Endothelial cell of umbilical vein (primary cell): Measurements from ENCODE around the gene PDLIM5. TPM values are rescaled to one million over a fixed set of nuclear protein-coding genes. Genes with fewer than 3 reads are reported as not detected.

Source experiments
- BruUV-seq: library from RNA; stranded (reverse); fragments of 400-500 nt; replicated peaks from 2 replicates; lab custom pipeline; 2021; lab: Mats Ljungman, UMichigan
- CTCF ChIA-PET: fragments of 300-600, 350-600 bp; sonication (Branson Sonifier 250); formaldehyde crosslinking; loops from one replicate; lab custom pipeline; 2021; ENCODE audit warnings: antibody characterized with exemption, inconsistent platforms; lab: Charles Lee
- POLR2A ChIA-PET: fragments of 300-600, 350-600 bp; sonication (Branson Sonifier 250); formaldehyde crosslinking; loops from one replicate; lab custom pipeline; 2021; ENCODE audit warnings: antibody characterized with exemption, inconsistent platforms; lab: Charles Lee
- DNase-seq: peaks from one replicate; pipeline ENCODE4 v3.0.0-alpha.2; 2011; ENCODE audit warnings: low read depth, low spot score
- FAIRE-seq: peaks from 2 replicates; lab custom pipeline; 2011; peaks lifted over from hg19 to GRCh38; lab: Jason Lieb, UNC
- H2AFZ ChIP-seq: 2 replicates; pipeline ENCODE4 v1.6.0; 2012; ENCODE audit warnings: low read depth, low read length, control low read depth, inconsistent platforms
- H3K27ac ChIP-seq: 2 replicates; pipeline ENCODE4 v1.5.1; 2011; ENCODE audit warnings: low read depth, mild to moderate bottlenecking, control low read depth, low read length, moderate library complexity; ENCODE audit not compliant: insufficient read depth
- H3K27me3 ChIP-seq, 2 experiments: 2 replicates each; pipeline versions ENCODE4 v1.6.0 to v1.6.1; 2011; ENCODE audit warnings: low read length in 2 of 2, mixed read lengths in 1 of 2; ENCODE audit not compliant: control insufficient read depth in 2 of 2, insufficient read depth in 2 of 2
- H3K36me3 ChIP-seq, 2 experiments: 2 replicates in 1 of 2; 3 replicates in 1 of 2; pipeline ENCODE4 v1.5.1; 2011; ENCODE audit warnings: low read length in 2 of 2, mild to moderate bottlenecking in 1 of 2, moderate library complexity in 1 of 2; ENCODE audit not compliant: control insufficient read depth in 2 of 2, insufficient read depth in 2 of 2; ENCODE audit errors: extremely low read depth in 1 of 2
- H3K4me1 ChIP-seq: 3 replicates; pipeline ENCODE4 v1.5.1; 2011; ENCODE audit warnings: mild to moderate bottlenecking, low read length; ENCODE audit not compliant: control insufficient read depth, insufficient read depth; ENCODE audit errors: extremely low read depth
- H3K4me2 ChIP-seq: 2 replicates; pipeline ENCODE4 v1.6.1; 2011; ENCODE audit warnings: low read length, control low read depth, mixed read lengths; ENCODE audit not compliant: insufficient read depth
- H3K4me3 ChIP-seq, 3 experiments: fragments of 200-600 bp in 1 of 3; sonication (generic), shearing (Covaris generic) in 1 of 3; replicated peaks in 1 of 3; 2 replicates each; pipeline ENCODE4 v1.5.1; 2011 to 2016; ENCODE audit warnings: control low read depth in 3 of 3, low read length in 3 of 3, mild to moderate bottlenecking in 2 of 3, inconsistent platforms in 1 of 3, low read depth in 1 of 3, moderate library complexity in 1 of 3; ENCODE audit not compliant: insufficient read depth in 1 of 3
- H3K79me2 ChIP-seq: 2 replicates; pipeline ENCODE4 v1.6.0; 2012; ENCODE audit warnings: low read length, inconsistent platforms; ENCODE audit not compliant: control insufficient read depth, insufficient read depth
- H3K9ac ChIP-seq: replicated peaks from 2 replicates; pipeline ENCODE3; 2011; ENCODE audit warnings: low read length, control low read depth; ENCODE audit not compliant: insufficient read depth; ENCODE audit errors: extremely low read depth
- H3K9me1 ChIP-seq: replicated peaks from 3 replicates; pipeline ENCODE4 v1.6.0; 2011; ENCODE audit warnings: mild to moderate bottlenecking, low read length; ENCODE audit not compliant: control insufficient read depth, insufficient read depth; ENCODE audit errors: extremely low read depth
- H3K9me3 ChIP-seq: replicated peaks from 2 replicates; pipeline ENCODE4 v1.5.1; 2012; ENCODE audit warnings: low read length, inconsistent platforms; ENCODE audit not compliant: control insufficient read depth, insufficient read depth
- H4K20me1 ChIP-seq: replicated peaks from 2 replicates; pipeline ENCODE3; 2011; ENCODE audit warnings: mild to moderate bottlenecking, low read length; ENCODE audit not compliant: control insufficient read depth, insufficient read depth; ENCODE audit errors: extremely low read depth
- EZH2 ChIP-seq: IDR thresholded peaks from 2 replicates; pipeline ENCODE4 v1.6.1; 2012; ENCODE audit warnings: borderline replicate concordance, low read depth, mild to moderate bottlenecking, moderate library complexity, low read length, inconsistent platforms; ENCODE audit not compliant: severe bottlenecking
- FOS ChIP-seq: IDR thresholded peaks from 2 replicates; pipeline ENCODE4 v1.6.1; 2011; ENCODE audit warnings: mild to moderate bottlenecking, low read length, moderate library complexity, borderline replicate concordance; ENCODE audit not compliant: insufficient read depth
- GATA2 ChIP-seq: IDR thresholded peaks from 2 replicates; pipeline ENCODE4 v1.7.0; 2011; ENCODE audit warnings: low read depth, mild to moderate bottlenecking, moderate library complexity, mixed read lengths, low read length; ENCODE audit not compliant: insufficient read length, insufficient read depth
- JUN ChIP-seq: IDR thresholded peaks from 2 replicates; pipeline ENCODE4 v1.6.1; 2011; ENCODE audit warnings: borderline replicate concordance, low read depth; ENCODE audit not compliant: insufficient read length, insufficient read depth
- MYC ChIP-seq: IDR thresholded peaks from one replicate; pipeline ENCODE4 v1.6.1; 2011; ENCODE audit warnings: mild to moderate bottlenecking, low read depth, low read length
- POLR2A ChIP-seq: IDR thresholded peaks from 2 replicates; pipeline ENCODE4 v1.6.1; 2012; ENCODE audit warnings: low read depth, mild to moderate bottlenecking, control low read depth, low read length
- POLR2AphosphoS5 ChIP-seq: IDR thresholded peaks from 2 replicates; pipeline ENCODE4 v1.6.1; 2012; ENCODE audit warnings: low read depth, mild to moderate bottlenecking, control low read depth, low read length, moderate library complexity; ENCODE audit not compliant: insufficient read depth
- dilution Hi-C: fragments of 300-500 bp; cut with MboI; formaldehyde crosslinking; loops from one replicate; pipeline ENCODE4 v1.15.0; 2019; ENCODE audit warnings: low sequenced_read_pairs; ENCODE audit not compliant: extremely low pct_ligation_motif_present
- intact Hi-C: fragments of 100-400 bp; cut with micrococcal nuclease; formaldehyde crosslinking; loops from one replicate; pipeline ENCODE4 v1.10.0; 2022
- polyA plus RNA-seq, 4 experiments: library from polyadenylated mRNA; depleted of rRNA in 3 of 4; stranded (reverse) in 3 of 4; unstranded in 1 of 4; fragments of >200 nt; gene quantifications; 2 replicates each; pipeline versions ENCODE4 v1.2.1 to v1.2.3, GENCODE V29; 2011 to 2012; ENCODE audit warnings: missing spikeins in 1 of 4
- total RNA-seq: library from RNA; stranded (reverse); gene quantifications from 2 replicates; pipeline ENCODE4 v1.2.3, GENCODE V29; 2021
- TF ChIP-seq, protein P1 (sequence below): IDR thresholded peaks from 2 replicates; pipeline ENCODE4 v1.6.1; 2011; ENCODE audit not compliant: insufficient read depth, insufficient read length
- TF ChIP-seq, protein P2 (sequence below), 2 donors: IDR thresholded peaks; 1 replicate in 1 of 2; 2 replicates in 1 of 2; pipeline ENCODE4 v1.5.1; 2011; ENCODE audit warnings: low read length in 2 of 2, mild to moderate bottlenecking in 2 of 2, moderate library complexity in 2 of 2, control low read depth in 1 of 2, inconsistent platforms in 1 of 2, low read depth in 1 of 2; ENCODE audit not compliant: insufficient read depth in 1 of 2; ENCODE audit errors: extremely low read depth in 1 of 2

Gene PDLIM5
- total and polyA plus RNA-seq, 2 donors (not counting 3 experiments of a cell fraction or from before 2014, with no cell fraction given), result 243 to 310 TPM

DNA sequence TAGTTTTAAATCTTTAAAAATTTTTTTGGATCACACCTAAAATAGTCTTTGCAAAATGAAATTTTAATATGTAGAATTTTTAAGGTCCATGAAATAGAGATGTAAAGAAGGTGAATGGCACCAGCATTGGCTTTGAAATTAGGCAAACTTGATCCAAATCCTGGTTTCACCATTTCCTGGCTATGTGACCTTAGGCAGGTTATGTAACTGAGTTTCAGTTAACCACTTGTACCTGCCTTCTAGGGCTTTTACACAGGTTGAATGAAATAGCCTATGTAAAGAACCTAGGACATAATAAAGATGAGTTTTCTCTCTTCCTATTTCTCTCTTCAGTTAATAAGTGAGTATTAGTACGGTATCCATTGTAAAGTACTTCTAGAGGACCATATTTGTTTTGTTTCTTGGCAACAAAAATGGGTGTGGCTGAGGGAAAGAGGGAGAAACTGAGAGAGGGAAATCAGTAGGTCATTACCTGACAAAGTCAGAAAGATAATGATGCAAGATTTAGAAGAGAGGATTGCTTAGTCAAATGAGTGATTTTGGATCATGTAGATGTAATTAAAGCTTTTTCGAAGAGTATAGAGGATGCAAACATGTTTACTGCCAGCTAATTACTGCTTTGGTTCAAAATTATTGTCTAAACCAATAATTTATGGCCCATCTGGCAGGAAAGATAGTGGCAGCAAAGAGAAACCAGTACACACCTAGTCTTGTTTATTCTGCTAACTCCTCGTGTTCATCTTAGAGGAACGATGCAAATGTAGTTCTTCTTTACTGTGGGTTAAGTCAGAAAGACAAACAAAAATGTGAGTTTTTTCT is 81.9 kb downstream of the PDLIM5 start:
- no peak overlapping the region for H3K27ac ChIP-seq
- H3K9ac ChIP-seq, result no peak overlapping the region
- DNase-seq (peak; percentile 48), FAIRE-seq (no peak)
- peaks cover 88% of the 10 kb centered on the region for H3K79me2 ChIP-seq
- no peaks in the 10 kb centered on the region for H3K27me3 ChIP-seq
- TF ChIP-seq GATA2, result no peak
- no peak for TF ChIP-seq MYC
- TF ChIP-seq, protein P1, sequence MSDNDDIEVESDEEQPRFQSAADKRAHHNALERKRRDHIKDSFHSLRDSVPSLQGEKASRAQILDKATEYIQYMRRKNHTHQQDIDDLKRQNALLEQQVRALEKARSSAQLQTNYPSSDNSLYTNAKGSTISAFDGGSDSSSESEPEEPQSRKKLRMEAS, result no peak
- no peak for TF ChIP-seq POLR2AphosphoS5
- TF ChIP-seq EZH2, result no peak
- TF ChIP-seq FOS, result no peak
- no peak for TF ChIP-seq POLR2A
- TF ChIP-seq, protein P2, sequence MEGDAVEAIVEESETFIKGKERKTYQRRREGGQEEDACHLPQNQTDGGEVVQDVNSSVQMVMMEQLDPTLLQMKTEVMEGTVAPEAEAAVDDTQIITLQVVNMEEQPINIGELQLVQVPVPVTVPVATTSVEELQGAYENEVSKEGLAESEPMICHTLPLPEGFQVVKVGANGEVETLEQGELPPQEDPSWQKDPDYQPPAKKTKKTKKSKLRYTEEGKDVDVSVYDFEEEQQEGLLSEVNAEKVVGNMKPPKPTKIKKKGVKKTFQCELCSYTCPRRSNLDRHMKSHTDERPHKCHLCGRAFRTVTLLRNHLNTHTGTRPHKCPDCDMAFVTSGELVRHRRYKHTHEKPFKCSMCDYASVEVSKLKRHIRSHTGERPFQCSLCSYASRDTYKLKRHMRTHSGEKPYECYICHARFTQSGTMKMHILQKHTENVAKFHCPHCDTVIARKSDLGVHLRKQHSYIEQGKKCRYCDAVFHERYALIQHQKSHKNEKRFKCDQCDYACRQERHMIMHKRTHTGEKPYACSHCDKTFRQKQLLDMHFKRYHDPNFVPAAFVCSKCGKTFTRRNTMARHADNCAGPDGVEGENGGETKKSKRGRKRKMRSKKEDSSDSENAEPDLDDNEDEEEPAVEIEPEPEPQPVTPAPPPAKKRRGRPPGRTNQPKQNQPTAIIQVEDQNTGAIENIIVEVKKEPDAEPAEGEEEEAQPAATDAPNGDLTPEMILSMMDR (IDR thresholded peaks at IDR 0.05; ENCODE audit: extremely low read depth in 1 of 2, insufficient read depth in 1 of 2, low read depth in 1 of 2, low read length in 2 of 2), result no peak
- TF ChIP-seq JUN, result no peak
- H4K20me1 ChIP-seq, result no peaks in the 10 kb centered on the region
- no peaks in the 10 kb centered on the region for H3K9me1 ChIP-seq
- ChIA-PET CTCF (no interaction called here), POLR2A (no interaction called here)
- no peaks in the 10 kb centered on the region for H3K9me3 ChIP-seq
- dilution Hi-C loops (no loop called here), intact Hi-C loops (no loop called here)
- H3K4me2 ChIP-seq, result peak overlapping the region; percentile 12
- no peak overlapping the region for H2AFZ ChIP-seq
- no peak overlapping the region for H3K4me3 ChIP-seq
- BruUV-seq, result no TSS peak
- peaks cover 72% of the 10 kb centered on the region for H3K4me1 ChIP-seq
- H3K36me3 ChIP-seq, result no peaks in the 10 kb centered on the region
